HL-60 (cell line): ENCODE data around the gene KSR2.

ENCODE experiments used
- DNase-seq, 2 experiments: peaks; one replicate each; pipeline ENCODE4 v3.0.0-alpha.2; 2010 to 2020; ENCODE audit warnings: low read depth in 1 of 2, low spot score in 1 of 2
- H3K27ac ChIP-seq: fragments of 250-450 bp; sonication (Bioruptor Pico); replicated peaks from 2 replicates; pipeline ENCODE4 v1.5.1; 2020; ENCODE audit warnings: mild to moderate bottlenecking, moderate library complexity
- H3K27me3 ChIP-seq: fragments of 250-450 bp; sonication (Bioruptor Pico); 2 replicates; pipeline ENCODE4 v1.5.1; 2021; ENCODE audit warnings: mild to moderate bottlenecking, moderate library complexity; ENCODE audit not compliant: insufficient read depth, poor library complexity, severe bottlenecking
- H3K4me3 ChIP-seq: replicated peaks from 2 replicates; pipeline ENCODE4 v1.5.1; 2011; ENCODE audit warnings: mild to moderate bottlenecking, control low read depth, low read length; ENCODE audit not compliant: insufficient read depth
- CTCF ChIP-seq: IDR thresholded peaks from one replicate; pipeline ENCODE4 v1.5.1; 2011; ENCODE audit warnings: low read length, control low read depth, inconsistent platforms; ENCODE audit not compliant: insufficient read depth
- GABPA ChIP-seq: IDR thresholded peaks from 2 replicates; pipeline ENCODE4 v1.6.1; 2012; ENCODE audit warnings: low read depth
- POLR2AphosphoS5 ChIP-seq: IDR thresholded peaks from 2 replicates; pipeline ENCODE4 v1.6.1; 2012; ENCODE audit warnings: low read depth
- SPI1 ChIP-seq: IDR thresholded peaks from 2 replicates; pipeline ENCODE4 v1.6.1; 2012; ENCODE audit warnings: low read depth, mild to moderate bottlenecking, borderline replicate concordance
- TF ChIP-seq, protein P1 (sequence below): IDR thresholded peaks from 2 replicates; pipeline ENCODE4 v1.6.1; 2012; ENCODE audit warnings: low read depth; ENCODE audit not compliant: insufficient replicate concordance

Gene KSR2

DNA sequence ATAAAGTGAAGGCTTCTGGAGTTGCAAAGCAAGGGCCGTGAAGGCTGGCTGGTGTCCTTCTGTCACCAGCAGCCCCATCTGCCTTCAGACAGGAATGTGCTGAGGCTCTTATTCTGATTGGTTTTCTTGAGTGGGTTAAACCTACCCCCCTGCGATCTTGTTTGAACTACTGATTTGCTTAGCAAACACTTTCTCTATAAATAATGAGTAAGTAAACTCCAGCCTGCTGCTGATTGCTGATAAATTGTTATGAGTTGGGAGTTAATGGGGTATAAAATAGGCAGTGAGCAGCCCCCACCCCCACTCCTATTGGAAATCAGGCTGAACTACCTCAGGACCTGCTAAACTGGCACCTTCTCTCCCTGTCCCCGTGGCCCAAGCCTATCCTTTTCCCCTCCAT is 461.2 kb downstream of the KSR2 start:
- H3K27me3 ChIP-seq: no peaks in the 10 kb centered on the region
- TF ChIP-seq CTCF: no peak
- no peak for TF ChIP-seq POLR2AphosphoS5
- no peak overlapping the region for H3K27ac ChIP-seq
- H3K4me3 ChIP-seq: no peak overlapping the region
- DNase-seq: no peak

DNA sequence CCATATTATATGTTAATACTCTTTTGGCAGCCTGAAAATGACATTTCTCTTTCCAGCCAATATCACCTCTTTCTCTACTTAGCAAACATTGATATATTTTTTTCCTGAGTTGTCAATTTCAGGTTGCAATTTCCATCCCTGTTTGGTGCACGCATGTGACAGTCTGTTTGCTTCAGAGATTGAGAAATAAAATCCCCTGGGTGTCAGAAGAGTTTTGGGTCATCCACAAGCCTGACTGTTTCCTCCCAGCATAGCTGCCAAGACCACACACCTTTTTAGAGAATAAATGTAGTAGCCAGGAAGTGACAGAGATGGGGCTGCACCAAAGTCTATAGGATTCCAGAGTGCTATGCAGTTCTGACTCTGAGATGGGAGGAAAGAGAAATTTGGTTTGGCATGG is 462.5 kb downstream of the KSR2 start:
- no peak overlapping the region for H3K27ac ChIP-seq
- TF ChIP-seq, protein P1, sequence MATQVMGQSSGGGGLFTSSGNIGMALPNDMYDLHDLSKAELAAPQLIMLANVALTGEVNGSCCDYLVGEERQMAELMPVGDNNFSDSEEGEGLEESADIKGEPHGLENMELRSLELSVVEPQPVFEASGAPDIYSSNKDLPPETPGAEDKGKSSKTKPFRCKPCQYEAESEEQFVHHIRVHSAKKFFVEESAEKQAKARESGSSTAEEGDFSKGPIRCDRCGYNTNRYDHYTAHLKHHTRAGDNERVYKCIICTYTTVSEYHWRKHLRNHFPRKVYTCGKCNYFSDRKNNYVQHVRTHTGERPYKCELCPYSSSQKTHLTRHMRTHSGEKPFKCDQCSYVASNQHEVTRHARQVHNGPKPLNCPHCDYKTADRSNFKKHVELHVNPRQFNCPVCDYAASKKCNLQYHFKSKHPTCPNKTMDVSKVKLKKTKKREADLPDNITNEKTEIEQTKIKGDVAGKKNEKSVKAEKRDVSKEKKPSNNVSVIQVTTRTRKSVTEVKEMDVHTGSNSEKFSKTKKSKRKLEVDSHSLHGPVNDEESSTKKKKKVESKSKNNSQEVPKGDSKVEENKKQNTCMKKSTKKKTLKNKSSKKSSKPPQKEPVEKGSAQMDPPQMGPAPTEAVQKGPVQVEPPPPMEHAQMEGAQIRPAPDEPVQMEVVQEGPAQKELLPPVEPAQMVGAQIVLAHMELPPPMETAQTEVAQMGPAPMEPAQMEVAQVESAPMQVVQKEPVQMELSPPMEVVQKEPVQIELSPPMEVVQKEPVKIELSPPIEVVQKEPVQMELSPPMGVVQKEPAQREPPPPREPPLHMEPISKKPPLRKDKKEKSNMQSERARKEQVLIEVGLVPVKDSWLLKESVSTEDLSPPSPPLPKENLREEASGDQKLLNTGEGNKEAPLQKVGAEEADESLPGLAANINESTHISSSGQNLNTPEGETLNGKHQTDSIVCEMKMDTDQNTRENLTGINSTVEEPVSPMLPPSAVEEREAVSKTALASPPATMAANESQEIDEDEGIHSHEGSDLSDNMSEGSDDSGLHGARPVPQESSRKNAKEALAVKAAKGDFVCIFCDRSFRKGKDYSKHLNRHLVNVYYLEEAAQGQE: no peak
- TF ChIP-seq POLR2AphosphoS5: no peak
- TF ChIP-seq CTCF: no peak
- TF ChIP-seq GABPA: no peak
- TF ChIP-seq SPI1: no peak
- H3K4me3 ChIP-seq: no peak overlapping the region
- H3K27me3 ChIP-seq: no peaks in the 10 kb centered on the region
- no peak for DNase-seq

- H3K27me3 ChIP-seq: no peaks in the 10 kb centered on the region
- DNase-seq: no peak
- TF ChIP-seq, protein P1: no peak
- TF ChIP-seq SPI1: no peak
- no peak for TF ChIP-seq POLR2AphosphoS5
- TF ChIP-seq GABPA: no peak
- no peak for TF ChIP-seq CTCF
- no peak overlapping the region for H3K4me3 ChIP-seq
- H3K27ac ChIP-seq: no peak overlapping the region
Observed at GRCh38 chr12:117502633-117503032, 466.2 kb downstream of the KSR2 start.

- no peak for TF ChIP-seq CTCF
- TF ChIP-seq, protein P1: no peak
- TF ChIP-seq SPI1: no peak
- no peak for TF ChIP-seq POLR2AphosphoS5
- no peak for TF ChIP-seq GABPA
- DNase-seq: no peak
- Histone ChIP-seq H3K27me3 (no peaks in the 10 kb centered on the region), H3K27ac (no peak overlapping the region), H3K4me3 (no peak overlapping the region)
Observed at GRCh38 chr12:117502233-117502632, 466.6 kb downstream of the KSR2 start.
